Panc1 (cell line): ENCODE data around the gene MYCBPAP. TPM values are rescaled to one million over a fixed set of nuclear protein-coding genes. Genes with fewer than 3 reads are reported as not detected.

ENCODE experiments used
- ATAC-seq: fragments of 200-7000 bp; cut with Tn5 transposase; 2 replicates; pipeline ENCODE4 v1.9.1; 2020; ENCODE audit warnings: mild to moderate bottlenecking, moderate library complexity
- Bru-seq: library from RNA; stranded (reverse); fragments of 400-500 nt; gene quantifications from one replicate; lab custom pipeline; 2021; lab: Mats Ljungman, UMichigan
- BruChase-seq, 2 experiments: library from RNA; stranded (reverse); fragments of 400-500 nt; gene quantifications; one replicate each; lab custom pipeline; 2021; lab: Mats Ljungman, UMichigan
- BruUV-seq: library from RNA; stranded (reverse); fragments of 400-500 nt; replicated peaks from 2 replicates; lab custom pipeline; 2021; lab: Mats Ljungman, UMichigan
- CTCF ChIA-PET: fragments of 300-600 bp; sonication (Branson Sonifier 250); formaldehyde crosslinking; loops from one replicate; lab custom pipeline; 2022; ENCODE audit warnings: antibody characterized with exemption; lab: Charles Lee
- POLR2A ChIA-PET: fragments of 300-600 bp; sonication (Branson Sonifier 250); formaldehyde crosslinking; loops from one replicate; lab custom pipeline; 2022; ENCODE audit warnings: antibody characterized with exemption; lab: Charles Lee
- DNase-seq: peaks from one replicate; pipeline ENCODE4 v3.0.0-alpha.2; 2010; ENCODE audit warnings: low read depth, low spot score
- H3K27ac ChIP-seq: 2 replicates; pipeline ENCODE4 v1.5.1; 2011; ENCODE audit warnings: mild to moderate bottlenecking, low read length, inconsistent platforms
- H3K27me3 ChIP-seq: fragments of 200-500 bp; sonication (Bioruptor generic); 2 replicates; pipeline ENCODE4 v1.6.0; 2014; ENCODE audit warnings: low read length, inconsistent platforms; ENCODE audit not compliant: control insufficient read depth, insufficient read depth
- H3K36me3 ChIP-seq: fragments of 200-500 bp; sonication (Bioruptor generic); 2 replicates; pipeline ENCODE4 v1.5.1; 2014; ENCODE audit warnings: inconsistent platforms, mild to moderate bottlenecking, low read length, moderate library complexity; ENCODE audit not compliant: control insufficient read depth, insufficient read depth
- H3K4me1 ChIP-seq: 2 replicates; pipeline ENCODE4 v1.5.1; 2011; ENCODE audit warnings: inconsistent platforms, mild to moderate bottlenecking, low read length, moderate library complexity; ENCODE audit not compliant: control insufficient read depth, insufficient read depth
- H3K4me3 ChIP-seq, 2 experiments: 2 replicates each; pipeline ENCODE4 v1.5.1; 2011 to 2012; ENCODE audit warnings: low read depth in 2 of 2, low read length in 2 of 2, mild to moderate bottlenecking in 2 of 2, inconsistent platforms in 1 of 2, moderate library complexity in 1 of 2
- H3K9me3 ChIP-seq: fragments of 200-500 bp; sonication (Bioruptor generic); 2 replicates; pipeline ENCODE4 v1.5.1; 2014; ENCODE audit warnings: low read depth, mild to moderate bottlenecking, inconsistent platforms, low read length, moderate library complexity; ENCODE audit not compliant: control insufficient read depth, insufficient read depth
- POLR2AphosphoS5 ChIP-seq: IDR thresholded peaks from 2 replicates; pipeline ENCODE4 v1.6.1; 2012; ENCODE audit warnings: mild to moderate bottlenecking, low read depth, low read length, moderate library complexity
- SIN3A ChIP-seq: IDR thresholded peaks from 2 replicates; pipeline ENCODE4 v1.6.1; 2012; ENCODE audit warnings: low read depth, mild to moderate bottlenecking, low read length, moderate library complexity, borderline replicate concordance; ENCODE audit not compliant: insufficient read depth
- TCF7L2 ChIP-seq: IDR thresholded peaks from 2 replicates; pipeline ENCODE4 v1.6.1; 2011; ENCODE audit warnings: mild to moderate bottlenecking, low read depth, low read length, inconsistent platforms
- in situ Hi-C: cut with HindIII; loops from 2 replicates; pipeline ENCODE4 v1.10.0; 2016; ENCODE audit warnings: low sequenced_read_pairs, low pct_unique_long_range_greater_than_20kb
- intact Hi-C: fragments of 100-400 bp; cut with micrococcal nuclease; formaldehyde crosslinking; loops from one replicate; pipeline ENCODE4 v1.10.0; 2022; ENCODE audit not compliant: unreplicated experiment
- long read RNA-seq: library from polyadenylated mRNA; unstranded; transcript quantifications from one replicate; pipeline ENCODE4 v2.0.0, GENCODE V29; 2021; ENCODE audit not compliant: unreplicated experiment
- polyA plus RNA-seq: library from polyadenylated mRNA; unstranded; fragments of >200 nt; gene quantifications from one replicate; pipeline ENCODE4 v1.2.1, GENCODE V29; 2012; ENCODE audit warnings: missing spikeins; ENCODE audit not compliant: insufficient read length
- total RNA-seq: library from RNA; stranded (reverse); gene quantifications from one replicate; pipeline ENCODE4 v1.2.1, GENCODE V29; 2021; ENCODE audit not compliant: unreplicated experiment
- TF ChIP-seq, protein P1 (sequence below): fragments of 450-650 bp; IDR thresholded peaks from 2 replicates; pipeline ENCODE4 v1.5.1; 2017; ENCODE audit warnings: mild to moderate bottlenecking
- TF ChIP-seq, protein P2 (sequence below), 2 experiments: IDR thresholded peaks; 2 replicates each; pipeline ENCODE4 v1.6.1; 2011 to 2012; ENCODE audit warnings: low read depth in 2 of 2, control low read depth in 1 of 2, low read length in 1 of 2, mild to moderate bottlenecking in 1 of 2, moderate library complexity in 1 of 2; ENCODE audit not compliant: insufficient read depth in 1 of 2

Gene MYCBPAP, protein sequence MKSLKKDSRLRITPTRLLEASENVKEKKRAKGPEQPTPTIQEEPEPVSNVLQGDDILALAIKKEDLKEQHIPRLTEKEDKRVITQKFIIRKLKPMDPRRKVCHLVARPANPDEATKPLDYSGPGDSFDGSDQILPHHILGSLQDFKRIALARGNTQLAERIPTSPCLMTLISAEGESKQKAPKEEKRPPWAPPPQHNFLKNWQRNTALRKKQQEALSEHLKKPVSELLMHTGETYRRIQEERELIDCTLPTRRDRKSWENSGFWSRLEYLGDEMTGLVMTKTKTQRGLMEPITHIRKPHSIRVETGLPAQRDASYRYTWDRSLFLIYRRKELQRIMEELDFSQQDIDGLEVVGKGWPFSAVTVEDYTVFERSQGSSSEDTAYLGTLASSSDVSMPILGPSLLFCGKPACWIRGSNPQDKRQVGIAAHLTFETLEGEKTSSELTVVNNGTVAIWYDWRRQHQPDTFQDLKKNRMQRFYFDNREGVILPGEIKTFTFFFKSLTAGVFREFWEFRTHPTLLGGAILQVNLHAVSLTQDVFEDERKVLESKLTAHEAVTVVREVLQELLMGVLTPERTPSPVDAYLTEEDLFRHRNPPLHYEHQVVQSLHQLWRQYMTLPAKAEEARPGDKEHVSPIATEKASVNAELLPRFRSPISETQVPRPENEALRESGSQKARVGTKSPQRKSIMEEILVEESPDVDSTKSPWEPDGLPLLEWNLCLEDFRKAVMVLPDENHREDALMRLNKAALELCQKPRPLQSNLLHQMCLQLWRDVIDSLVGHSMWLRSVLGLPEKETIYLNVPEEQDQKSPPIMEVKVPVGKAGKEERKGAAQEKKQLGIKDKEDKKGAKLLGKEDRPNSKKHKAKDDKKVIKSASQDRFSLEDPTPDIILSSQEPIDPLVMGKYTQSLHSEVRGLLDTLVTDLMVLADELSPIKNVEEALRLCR
- total RNA-seq (2.2 TPM), Bru-seq, nascent RNA (percentile 37 among the genes with signal in this experiment), BruChase-seq, experiment 1, labeled RNA remaining after a 2-hour chase (percentile 39 among the genes with signal in this experiment), BruChase-seq, experiment 2, labeled RNA remaining after a 6-hour chase (percentile 37 among the genes with signal in this experiment)
- 3.7 TPM for polyA plus RNA-seq
- long read RNA-seq, partial matches to known transcripts, result 0 of 3 reads
- long read RNA-seq, other reads (novel, unspliced or antisense), result 2 of 3 reads

DNA sequence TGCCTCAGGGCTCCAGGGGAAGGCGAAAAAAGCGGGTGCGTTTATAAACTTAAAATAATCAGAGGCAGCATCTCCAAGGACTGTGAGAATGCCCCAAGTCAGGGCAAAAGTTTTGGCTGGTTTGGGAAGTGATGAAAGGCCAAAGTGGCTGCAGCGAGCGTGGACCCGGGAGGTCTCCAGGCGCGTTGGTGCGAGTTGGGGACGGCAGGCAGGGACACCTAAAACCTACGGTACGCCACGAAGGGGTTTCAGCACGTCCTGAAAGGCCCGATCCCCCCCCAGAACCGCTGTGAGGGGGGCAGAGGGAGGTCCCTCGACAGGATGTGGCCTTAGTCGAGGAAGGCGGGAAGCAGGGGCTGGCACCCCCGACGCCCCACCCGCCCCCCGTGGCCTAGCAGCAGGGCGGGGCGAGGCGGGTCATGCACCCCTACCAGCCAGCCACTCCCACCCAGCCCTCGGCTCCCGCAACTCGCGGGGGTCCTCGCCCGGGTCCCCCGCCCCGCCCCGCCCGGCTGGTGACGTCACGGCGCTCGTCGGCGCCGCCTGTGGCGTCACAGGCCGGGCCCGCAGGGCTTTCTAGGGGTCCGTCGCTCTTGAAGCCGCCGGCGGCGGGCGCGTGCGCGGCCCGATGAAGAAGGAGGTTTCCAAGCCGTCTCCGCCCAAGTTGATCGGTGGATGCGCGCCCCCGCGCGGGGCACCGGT, at the start of gene MYCBPAP:
Gene MYCBPAP, plus strand, starts transcription at position 569 of the 702 bp plus-strand sequence. CDS start 236 bp downstream, outside the sequence.
- intact Hi-C loops (no loop called here), in situ Hi-C loops (no loop called here)
- BruUV-seq, result no TSS peak
- DNase-seq, result no peak
- CTCF ChIA-PET, result no interaction called here
- POLR2A ChIA-PET, result no interaction called here
- no peaks in the 10 kb centered on the region for H3K27me3 ChIP-seq
- no peaks in the 10 kb centered on the region for H3K9me3 ChIP-seq
- peak within 1 kb of the TSS; percentile 65 to 83 for H3K4me3 ChIP-seq
- no peaks in the 10 kb centered on the region for H3K36me3 ChIP-seq
- ATAC-seq, result peak; percentile 88
- H3K4me1 ChIP-seq, result peaks cover 11% of the 10 kb centered on the region
- peak; percentile 74 for TF ChIP-seq TCF7L2
- TF ChIP-seq, protein P1, sequence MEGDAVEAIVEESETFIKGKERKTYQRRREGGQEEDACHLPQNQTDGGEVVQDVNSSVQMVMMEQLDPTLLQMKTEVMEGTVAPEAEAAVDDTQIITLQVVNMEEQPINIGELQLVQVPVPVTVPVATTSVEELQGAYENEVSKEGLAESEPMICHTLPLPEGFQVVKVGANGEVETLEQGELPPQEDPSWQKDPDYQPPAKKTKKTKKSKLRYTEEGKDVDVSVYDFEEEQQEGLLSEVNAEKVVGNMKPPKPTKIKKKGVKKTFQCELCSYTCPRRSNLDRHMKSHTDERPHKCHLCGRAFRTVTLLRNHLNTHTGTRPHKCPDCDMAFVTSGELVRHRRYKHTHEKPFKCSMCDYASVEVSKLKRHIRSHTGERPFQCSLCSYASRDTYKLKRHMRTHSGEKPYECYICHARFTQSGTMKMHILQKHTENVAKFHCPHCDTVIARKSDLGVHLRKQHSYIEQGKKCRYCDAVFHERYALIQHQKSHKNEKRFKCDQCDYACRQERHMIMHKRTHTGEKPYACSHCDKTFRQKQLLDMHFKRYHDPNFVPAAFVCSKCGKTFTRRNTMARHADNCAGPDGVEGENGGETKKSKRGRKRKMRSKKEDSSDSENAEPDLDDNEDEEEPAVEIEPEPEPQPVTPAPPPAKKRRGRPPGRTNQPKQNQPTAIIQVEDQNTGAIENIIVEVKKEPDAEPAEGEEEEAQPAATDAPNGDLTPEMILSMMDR, result no peak
- peak within 1 kb of the TSS; percentile 88 for H3K27ac ChIP-seq

DNA sequence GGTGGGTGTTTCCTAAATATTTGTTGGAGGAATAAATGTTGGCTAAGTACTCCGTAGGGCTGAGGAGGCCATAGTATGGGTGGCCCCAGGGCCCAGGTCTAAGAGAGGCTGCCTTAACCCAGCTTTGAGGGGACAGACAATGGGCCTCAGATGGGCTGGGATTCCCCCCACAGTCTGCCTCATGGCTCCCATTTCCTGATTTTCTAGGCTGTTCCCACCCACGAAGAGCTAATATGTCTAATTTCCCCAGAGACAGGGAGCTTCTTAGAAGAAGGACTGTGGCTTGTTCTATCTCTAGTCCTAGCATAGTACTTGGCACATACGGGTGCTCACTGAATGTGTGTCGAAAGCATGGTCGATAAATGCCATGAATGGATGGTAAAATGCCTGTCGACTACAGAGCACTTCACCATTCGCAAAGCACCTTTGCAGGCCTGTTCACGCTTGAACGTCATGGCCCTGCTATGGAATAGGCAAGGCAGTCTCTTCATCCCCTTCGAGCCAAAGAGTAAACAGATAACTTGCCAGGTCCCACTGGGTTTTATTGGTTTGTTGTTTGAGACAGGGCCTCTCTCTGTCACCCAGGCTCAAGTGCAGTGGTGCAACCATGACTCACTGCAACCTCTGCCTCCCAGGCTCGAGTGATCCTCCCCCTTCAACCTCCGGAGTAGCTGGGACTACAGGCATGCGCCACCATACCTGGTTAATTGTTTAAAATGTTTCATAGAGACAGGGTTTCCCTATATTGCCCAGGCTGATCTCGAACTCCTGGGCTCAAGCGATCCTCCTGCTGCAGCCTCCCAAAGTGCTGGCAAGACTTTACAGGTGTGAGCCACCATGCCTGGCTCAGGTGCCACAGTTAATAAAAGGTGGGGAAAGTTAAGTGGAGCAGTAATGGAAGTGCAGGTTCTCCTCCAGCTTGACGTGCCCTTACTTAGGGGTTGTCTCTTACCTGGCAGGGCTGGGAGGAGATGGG, 49.2 kb upstream of the MYCBPAP start:
- no peak overlapping the region for H3K27ac ChIP-seq
- no peak for ATAC-seq
- H3K36me3 ChIP-seq, result no peaks in the 10 kb centered on the region
- no peak for DNase-seq
- no peak overlapping the region for H3K4me3 ChIP-seq
- ChIA-PET CTCF (interaction anchor here (0.5 kb wide), 1 partner anchor 19 kb away, joined by 12 read pairs; no protein-coding TSS in a partner anchor), POLR2A (interaction anchor here (0.6 kb wide), 1 partner anchor 9 kb away, joined by 3 read pairs; no protein-coding TSS in a partner anchor)
- no peaks in the 10 kb centered on the region for H3K4me1 ChIP-seq
- TF ChIP-seq TCF7L2 (no peak), POLR2AphosphoS5 (no peak), SIN3A (no peak)
- TF ChIP-seq, protein P2, sequence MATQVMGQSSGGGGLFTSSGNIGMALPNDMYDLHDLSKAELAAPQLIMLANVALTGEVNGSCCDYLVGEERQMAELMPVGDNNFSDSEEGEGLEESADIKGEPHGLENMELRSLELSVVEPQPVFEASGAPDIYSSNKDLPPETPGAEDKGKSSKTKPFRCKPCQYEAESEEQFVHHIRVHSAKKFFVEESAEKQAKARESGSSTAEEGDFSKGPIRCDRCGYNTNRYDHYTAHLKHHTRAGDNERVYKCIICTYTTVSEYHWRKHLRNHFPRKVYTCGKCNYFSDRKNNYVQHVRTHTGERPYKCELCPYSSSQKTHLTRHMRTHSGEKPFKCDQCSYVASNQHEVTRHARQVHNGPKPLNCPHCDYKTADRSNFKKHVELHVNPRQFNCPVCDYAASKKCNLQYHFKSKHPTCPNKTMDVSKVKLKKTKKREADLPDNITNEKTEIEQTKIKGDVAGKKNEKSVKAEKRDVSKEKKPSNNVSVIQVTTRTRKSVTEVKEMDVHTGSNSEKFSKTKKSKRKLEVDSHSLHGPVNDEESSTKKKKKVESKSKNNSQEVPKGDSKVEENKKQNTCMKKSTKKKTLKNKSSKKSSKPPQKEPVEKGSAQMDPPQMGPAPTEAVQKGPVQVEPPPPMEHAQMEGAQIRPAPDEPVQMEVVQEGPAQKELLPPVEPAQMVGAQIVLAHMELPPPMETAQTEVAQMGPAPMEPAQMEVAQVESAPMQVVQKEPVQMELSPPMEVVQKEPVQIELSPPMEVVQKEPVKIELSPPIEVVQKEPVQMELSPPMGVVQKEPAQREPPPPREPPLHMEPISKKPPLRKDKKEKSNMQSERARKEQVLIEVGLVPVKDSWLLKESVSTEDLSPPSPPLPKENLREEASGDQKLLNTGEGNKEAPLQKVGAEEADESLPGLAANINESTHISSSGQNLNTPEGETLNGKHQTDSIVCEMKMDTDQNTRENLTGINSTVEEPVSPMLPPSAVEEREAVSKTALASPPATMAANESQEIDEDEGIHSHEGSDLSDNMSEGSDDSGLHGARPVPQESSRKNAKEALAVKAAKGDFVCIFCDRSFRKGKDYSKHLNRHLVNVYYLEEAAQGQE (IDR thresholded peaks at IDR 0.05; ENCODE audit: insufficient read depth in 1 of 2, low read depth in 2 of 2, low read length in 1 of 2), result no peak
- TF ChIP-seq, protein P1, result no peak
- no peaks in the 10 kb centered on the region for H3K9me3 ChIP-seq
- H3K27me3 ChIP-seq, result no peaks in the 10 kb centered on the region
- intact Hi-C loops, result no loop called here
- no TSS peak for BruUV-seq
- in situ Hi-C loops, result no loop called here
